GM19468 (cell line): ENCODE results near the gene GOLGA6L10.
"Not testable (repeated sequence)": the region's sequence is repeated elsewhere in the genome, so short reads cannot be mapped to it uniquely, and the experiment has no call there.

ENCODE experiments used
- ATAC-seq: cut with Tn5 transposase; IDR thresholded peaks from one replicate; pipeline ENCODE4 v1.9.1; 2021; ENCODE audit warnings: mild to moderate bottlenecking, moderate library complexity, moderate number of reproducible peaks; ENCODE audit not compliant: unreplicated experiment; ENCODE audit errors: extremely low read depth

Gene GOLGA6L10

DNA sequence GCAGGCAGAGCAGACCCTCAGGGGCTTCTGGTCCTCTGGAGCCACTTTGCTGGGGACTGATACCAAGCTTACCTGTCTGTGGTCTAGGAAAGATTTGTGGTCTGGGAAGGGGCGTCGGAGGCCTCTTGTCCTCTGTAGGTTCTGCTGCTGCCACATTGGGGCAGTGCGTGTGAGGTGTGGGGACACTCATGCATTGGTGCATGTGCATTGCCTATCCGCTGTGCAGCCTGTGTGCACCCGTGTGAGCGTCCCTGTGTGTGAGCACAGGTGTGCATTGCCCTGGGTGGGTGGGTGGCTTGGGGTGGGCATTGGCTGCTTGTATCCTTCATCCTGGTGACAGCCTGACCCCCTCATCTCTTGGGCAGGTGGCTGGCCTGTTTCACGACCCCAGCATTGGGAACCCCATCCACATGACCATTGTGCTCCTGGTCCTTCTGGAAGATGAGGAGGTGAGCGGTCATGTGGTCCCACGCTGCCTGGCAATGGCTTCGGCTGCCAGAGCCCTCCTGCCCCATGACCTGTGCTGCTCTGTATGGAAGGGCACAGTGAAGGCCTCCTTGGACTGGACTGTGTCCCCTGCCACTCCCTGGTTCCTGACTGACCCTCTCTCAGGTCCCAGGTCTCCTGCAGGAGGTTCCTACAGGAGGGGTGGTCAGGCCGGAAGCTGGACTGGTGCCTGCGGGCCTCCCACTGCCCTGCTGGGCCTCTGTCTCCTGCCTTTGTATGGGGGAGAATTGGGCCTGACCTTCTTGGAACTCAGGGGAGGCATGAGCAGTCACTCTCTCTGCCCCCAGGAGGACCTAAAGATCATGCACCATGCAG, 45.1 kb downstream of the GOLGA6L10 start:
- ATAC-seq, result no peak

DNA sequence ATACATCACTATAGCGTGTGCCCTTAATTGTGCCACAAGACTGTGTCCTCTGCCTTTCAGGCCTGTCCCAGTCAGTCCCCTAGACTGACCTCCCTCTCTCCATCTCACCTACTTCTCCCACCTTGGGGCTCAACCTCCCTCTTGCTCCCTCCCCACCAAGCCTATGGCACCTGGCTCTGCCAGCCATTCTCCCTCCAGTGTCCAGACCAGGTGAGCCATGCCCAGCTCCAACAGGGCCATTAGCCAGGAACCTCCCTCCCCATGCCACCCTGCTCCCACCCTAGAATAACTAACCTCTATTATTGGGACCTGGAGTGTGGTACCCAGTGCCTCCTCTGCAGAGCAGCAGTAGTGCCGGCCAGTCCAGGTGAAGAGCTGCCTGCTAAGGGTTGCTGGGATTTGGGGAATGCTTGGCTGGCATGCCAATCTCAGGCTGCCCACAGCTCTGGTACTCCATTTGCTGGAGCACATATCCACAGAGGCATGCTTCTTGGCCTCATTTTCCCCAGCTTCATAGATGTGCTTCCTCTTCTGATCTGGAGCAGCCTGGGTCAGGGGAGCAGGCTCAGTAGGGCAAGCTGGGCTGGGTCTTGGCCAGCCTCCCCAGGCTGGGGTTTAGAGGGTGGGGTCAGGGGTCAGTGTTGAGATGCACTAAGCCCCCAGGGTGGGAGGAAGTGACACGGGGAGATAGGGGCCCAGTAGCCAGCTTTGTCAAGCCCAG, 47.8 kb downstream of the GOLGA6L10 start:
- no peak for ATAC-seq

DNA sequence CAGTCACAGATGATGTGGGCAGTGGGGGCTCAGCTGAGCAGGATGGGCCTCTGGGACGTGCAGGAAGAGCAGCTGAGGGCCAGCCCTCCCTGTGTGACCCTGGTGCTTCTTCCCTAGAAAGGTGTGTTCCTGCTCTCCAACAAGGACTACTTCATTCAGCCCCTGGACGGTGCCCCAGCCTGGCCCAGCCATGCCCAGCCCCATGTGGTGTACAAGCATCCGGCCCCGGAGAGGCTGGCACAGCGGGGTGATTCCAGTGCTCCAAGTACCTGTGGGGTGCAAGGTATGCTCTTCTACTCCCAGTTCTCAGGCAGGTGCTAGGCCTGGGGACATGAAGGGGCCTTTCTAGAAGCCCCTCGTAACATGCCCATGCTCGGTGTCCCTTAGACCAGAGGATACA, 48.4 kb downstream of the GOLGA6L10 start:
- ATAC-seq, result no peak

DNA sequence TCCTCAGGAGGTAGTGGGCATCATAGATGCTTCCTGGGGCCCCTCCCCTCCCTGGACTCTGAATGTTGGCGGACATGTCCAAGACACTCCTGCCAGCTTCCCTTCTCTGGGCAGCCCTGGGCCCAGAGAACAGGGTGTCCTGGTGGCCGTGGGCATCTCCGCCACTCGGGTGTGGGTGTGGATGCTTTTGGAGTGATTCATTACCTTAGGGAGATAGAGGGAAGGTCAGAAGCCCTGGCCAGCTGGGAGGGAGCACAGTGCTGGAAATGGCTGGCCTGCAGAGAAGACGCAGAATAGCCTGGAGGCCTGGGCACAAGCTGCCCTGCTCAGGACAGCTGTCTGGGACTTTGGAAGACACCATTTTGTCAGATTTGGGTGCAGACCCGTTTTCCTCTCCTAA, 48.9 kb downstream of the GOLGA6L10 start:
- not testable (repeated sequence) for ATAC-seq

DNA sequence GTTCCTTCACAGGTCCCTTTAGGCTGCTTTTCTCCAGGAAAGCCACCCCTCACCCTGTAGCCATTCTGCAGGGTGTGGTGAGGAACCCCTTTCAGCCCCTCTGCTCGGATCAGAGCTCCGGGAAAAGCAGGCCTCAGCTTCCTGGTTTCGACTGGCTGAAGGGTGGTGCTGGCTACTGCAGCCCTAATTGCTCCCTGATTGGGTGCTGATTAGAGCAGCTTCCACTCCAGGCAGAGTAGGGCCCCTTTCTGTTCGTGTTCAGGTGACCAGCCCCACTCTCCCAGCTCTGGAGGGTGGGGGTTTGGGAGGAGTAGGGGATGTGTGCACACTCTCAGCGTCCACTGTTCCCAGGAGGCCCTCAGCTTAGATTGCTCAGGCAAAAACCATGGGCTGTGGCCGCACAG, 49.8 kb downstream of the GOLGA6L10 start:
- ATAC-seq, result not testable (repeated sequence)

DNA sequence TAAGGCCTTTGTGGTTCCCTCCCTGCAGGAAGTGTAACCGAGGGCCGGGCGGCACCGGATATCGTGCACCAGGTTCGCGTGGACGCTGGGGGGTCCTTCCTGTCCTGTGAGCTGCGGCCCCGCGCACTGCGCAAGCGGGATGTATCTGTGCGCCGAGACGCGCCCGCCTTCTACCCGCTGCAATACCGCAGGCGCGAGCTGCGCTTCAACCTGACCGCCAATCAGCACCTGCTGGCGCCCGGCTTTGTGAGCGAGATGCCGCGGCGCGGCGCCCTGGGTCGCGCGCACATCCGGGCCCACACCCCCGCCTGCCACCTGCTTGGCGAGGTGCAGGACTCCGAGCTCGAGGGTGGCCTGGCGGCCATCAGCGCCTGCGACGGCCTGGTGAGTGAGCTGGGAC, 50.8 kb downstream of the GOLGA6L10 start:
- ATAC-seq, result no peak

DNA sequence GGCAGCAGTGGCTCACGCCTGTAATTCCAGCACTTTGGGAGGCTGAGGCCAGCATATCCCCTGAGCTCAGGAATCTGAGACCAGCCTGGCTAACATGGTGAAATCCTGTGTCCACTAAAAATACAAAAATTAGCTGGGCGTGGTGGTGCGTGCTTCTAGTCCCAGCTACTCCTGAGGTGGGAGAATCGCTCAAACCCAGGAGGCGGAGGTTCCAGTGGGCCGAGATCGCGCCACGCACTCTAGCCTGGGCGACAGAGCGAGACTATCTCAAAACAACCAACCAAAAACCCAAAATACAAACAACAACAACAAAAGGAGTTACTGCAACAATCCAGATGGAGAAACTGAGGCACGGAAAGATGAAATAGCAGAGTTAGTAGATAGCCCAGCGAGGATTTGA, 51.2 kb downstream of the GOLGA6L10 start:
- no peak for ATAC-seq

DNA sequence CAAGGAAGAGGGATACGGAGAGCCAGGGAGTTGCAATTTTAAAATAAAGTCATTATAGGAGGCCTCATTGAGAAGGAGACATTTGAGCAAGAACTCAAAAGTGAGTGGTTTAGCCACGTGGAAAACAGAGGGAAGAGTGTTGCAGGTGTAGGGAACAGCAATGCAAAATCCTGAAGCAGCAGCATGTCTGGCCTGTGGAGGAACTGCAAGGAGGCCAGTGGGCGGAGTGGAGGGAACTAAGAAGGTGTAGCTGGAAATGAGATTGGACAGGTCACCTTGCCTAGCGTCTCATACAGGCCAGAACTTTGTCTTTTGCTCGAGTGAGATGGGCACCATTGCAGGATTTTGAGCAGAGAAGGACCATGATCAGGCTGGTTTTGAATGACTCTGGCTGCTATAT, 51.7 kb downstream of the GOLGA6L10 start:
- no peak for ATAC-seq

DNA sequence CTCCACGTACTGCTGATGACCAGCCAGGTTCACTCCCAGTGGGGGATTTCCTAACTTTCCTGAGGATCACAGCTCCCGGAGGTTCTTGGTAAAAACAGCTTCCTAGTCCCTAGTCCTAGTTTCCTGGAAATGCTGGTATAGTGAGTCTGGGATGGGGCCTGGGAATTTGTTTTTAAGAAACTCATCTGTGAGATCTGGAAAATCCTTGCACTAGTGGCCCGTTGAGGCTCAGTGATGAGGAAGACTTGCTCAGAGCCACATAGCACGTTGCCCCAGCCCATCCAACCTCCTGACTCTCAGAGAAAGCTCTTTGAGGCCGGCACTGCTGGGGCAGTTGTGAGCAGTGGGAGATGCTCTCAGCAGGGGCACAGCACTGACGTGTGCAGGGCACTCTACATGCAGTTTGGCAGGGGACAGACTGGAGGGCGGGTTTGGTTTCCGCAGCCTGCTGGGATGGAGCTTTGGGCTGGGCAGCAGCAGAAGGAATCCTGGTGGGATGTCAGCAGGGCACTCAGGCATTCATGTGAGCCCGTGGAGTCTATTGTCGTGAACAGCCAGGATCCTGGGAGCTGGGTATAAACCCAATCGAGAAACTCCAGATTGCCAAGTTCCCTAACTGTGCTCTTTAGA, 55.1 kb downstream of the GOLGA6L10 start:
- no peak for ATAC-seq

DNA sequence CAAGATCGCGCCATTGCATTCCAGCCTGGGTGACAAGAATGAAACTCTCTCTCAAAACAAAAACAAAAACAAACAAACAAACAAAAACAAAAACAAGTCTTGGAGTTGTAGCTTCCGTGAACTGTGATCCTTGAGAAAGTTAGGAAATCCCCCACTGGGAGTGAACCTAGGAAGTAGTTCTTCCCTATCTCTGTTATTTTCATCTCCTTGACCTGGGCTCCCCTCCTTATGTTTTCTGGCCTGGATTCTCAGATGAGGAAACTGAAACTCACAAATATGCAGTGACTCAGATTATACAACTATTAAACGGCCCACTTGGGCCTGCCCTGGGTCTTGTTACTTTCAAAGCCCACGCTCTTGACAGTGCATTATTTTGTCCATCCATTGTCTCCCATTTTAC, 57.0 kb downstream of the GOLGA6L10 start:
- no peak for ATAC-seq
